ENCODE data around the gene WASHC2C.
"Not testable (repeated sequence)": the region's sequence is repeated elsewhere in the genome, so short reads cannot be mapped to it uniquely, and the experiment has no call there.

WASHC2C gene, protein sequence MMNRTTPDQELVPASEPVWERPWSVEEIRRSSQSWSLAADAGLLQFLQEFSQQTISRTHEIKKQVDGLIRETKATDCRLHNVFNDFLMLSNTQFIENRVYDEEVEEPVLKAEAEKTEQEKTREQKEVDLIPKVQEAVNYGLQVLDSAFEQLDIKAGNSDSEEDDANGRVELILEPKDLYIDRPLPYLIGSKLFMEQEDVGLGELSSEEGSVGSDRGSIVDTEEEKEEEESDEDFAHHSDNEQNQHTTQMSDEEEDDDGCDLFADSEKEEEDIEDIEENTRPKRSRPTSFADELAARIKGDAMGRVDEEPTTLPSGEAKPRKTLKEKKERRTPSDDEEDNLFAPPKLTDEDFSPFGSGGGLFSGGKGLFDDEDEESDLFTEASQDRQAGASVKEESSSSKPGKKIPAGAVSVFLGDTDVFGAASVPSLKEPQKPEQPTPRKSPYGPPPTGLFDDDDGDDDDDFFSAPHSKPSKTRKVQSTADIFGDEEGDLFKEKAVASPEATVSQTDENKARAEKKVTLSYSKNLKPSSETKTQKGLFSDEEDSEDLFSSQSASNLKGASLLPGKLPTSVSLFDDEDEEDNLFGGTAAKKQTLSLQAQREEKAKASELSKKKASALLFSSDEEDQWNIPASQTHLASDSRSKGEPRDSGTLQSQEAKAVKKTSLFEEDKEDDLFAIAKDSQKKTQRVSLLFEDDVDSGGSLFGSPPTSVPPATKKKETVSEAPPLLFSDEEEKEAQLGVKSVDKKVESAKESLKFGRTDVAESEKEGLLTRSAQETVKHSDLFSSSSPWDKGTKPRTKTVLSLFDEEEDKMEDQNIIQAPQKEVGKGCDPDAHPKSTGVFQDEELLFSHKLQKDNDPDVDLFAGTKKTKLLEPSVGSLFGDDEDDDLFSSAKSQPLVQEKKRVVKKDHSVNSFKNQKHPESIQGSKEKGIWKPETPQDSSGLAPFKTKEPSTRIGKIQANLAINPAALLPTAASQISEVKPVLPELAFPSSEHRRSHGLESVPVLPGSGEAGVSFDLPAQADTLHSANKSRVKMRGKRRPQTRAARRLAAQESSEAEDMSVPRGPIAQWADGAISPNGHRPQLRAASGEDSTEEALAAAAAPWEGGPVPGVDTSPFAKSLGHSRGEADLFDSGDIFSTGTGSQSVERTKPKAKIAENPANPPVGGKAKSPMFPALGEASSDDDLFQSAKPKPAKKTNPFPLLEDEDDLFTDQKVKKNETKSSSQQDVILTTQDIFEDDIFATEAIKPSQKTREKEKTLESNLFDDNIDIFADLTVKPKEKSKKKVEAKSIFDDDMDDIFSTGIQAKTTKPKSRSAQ (N-terminal part only)

DNA sequence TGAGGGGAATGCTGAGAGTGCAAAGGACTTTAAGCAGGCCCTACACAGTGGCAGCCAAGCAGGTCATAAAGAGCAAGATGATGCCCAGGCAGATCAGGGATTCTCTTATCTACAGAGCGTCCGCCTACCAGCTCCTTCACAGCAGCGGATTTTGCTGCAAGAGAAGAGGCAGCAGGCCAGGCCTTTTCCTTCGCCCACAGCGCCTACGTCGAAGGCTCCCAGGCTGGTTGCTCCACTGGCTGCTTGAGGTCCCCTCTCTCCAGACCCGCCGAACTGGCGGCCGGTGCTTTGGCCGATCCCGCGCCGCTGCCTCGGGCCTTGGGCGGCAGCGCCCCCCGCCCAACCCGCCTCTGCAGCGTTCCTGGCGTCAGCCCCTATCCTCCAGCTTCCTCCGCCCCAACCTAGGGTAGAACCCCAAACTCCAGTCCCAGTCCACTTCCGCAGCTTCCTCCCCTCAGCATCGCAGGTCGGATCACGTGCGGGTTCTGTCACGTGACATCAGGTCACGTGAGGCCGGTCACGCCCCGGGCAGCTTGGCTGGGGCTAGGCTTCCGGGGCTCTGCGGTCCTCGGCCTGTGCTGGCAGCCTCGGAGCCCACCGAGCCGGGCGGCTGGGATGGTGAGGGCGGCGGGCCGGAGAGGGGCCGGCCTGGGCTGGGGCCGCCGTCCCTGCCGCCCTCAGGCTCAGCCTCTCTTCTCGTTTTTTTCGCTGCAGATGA is at the start of gene WASHC2C:
WASHC2C (plus strand) TSS at position 564 of the 718 bp plus-strand sequence; CDS start at position 616, 52 bp downstream.
- peak; percentile 82 to 95 for DNase-seq (ENCODE audit: extremely low read depth in 1 of 2, low read depth in 1 of 2)

DNA sequence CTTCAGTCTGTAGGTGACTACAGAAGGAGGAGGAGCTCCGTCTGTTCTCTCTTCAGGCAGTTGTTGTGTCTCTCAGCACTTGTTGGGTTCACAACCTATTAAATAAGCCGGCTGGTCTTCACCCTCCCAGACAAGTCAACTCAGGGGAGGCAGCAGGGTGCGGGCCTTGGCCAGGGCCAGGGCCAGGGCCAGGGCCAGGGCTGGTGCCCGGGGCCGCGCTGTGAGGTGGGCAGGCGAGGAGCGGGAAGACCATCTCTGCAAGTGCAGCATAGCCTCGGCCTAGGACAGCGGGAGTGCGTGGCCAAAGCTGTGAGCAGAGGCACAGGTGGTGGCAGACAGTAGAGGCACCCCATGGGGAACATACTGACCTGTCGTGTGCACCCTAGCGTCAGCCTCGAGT is 48.6 kb upstream of the WASHC2C start:
- not testable (repeated sequence) for DNase-seq (ENCODE audit: extremely low read depth in 1 of 2, low read depth in 1 of 2)

DNA sequence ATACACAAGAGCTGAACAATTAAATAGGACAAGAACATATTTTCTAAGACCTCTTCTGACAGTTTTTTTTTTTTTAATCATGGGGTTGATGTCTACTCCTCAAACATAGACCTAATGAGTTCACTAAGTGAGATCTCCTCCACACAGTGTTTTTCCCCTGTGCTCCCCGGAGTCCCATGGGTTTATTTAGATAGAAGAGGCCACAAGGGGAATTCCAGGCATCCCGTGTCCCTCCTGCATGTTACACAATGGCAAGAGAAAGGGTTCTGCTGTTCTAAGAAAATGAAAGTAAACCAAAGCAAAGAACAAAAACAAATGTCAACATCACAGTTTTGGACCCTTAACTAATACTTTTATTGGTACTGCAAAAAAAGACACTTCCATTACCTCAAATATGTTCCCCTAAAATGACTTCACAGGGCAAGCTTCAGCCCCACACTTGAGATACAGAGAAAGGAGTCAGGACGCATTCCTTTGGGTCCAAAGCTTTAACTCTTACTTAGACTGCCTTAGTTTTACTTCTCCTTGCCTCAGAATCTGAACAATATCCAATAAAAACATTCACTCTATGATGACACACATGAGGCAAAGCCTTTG is 16.8 kb upstream of the WASHC2C start:
- not testable (repeated sequence) for DNase-seq (ENCODE audit: extremely low read depth in 1 of 2, low read depth in 1 of 2)

DNA sequence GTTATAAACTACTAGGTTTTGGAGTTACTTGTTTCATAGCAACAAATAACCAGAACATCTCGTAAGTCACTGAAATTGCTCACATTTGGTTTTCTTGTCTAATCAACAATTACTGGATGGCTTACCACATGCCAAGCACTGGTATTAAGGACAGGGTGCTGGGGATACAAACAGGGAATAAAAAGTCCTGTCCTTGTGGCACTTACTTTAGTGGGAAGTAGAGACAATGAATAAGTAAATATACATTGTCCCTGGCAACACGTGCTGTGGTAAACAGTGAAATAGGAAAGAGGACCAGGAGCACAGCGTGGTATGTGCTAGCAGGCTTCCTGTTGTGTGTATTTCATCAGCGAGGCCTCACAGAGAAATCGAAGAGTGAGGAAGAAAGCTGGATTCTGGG is 15.8 kb upstream of the WASHC2C start:
- not testable (repeated sequence) for DNase-seq (ENCODE audit: extremely low read depth in 1 of 2, low read depth in 1 of 2)

DNA sequence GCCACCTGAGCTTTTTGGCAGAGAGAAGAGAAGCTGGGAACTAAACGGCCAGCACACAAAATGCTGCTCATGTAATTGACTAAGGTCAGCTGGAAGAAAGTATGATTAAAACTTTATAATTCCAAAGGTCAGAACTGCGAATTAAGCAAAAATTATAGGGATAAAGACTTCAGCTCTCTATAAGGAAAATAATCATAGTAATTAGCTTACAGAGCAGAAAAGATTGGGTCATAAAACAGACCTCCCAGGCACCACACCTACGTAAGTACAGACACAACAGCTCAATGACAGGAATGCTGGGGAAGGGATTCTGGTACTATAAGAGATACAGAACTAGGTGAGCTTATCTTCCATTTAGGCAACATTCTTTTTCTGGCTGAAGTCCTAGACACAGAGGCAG is 10.0 kb upstream of the WASHC2C start:
- not testable (repeated sequence) for DNase-seq (ENCODE audit: extremely low read depth in 1 of 2, low read depth in 1 of 2)

DNA sequence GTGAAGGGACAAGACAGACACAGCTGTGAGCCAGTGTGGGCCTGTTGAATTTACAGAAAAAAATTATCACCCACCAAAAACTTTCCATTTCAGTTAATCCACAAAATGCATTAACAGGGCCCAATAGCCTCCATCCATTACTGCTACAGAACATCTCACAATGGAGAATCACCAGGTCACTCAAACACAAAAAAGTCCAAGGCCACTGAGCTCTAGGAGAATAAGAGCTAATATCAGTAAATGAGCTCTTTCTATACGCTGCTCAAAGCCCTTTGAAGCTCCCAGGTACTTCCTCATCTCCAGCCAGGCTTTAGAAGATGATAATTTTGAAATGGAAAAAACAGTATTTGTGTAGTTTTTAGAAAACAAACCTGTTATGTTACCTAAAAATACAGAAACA is 9.4 kb upstream of the WASHC2C start:
- not testable (repeated sequence) for DNase-seq (ENCODE audit: extremely low read depth in 1 of 2, low read depth in 1 of 2)

DNA sequence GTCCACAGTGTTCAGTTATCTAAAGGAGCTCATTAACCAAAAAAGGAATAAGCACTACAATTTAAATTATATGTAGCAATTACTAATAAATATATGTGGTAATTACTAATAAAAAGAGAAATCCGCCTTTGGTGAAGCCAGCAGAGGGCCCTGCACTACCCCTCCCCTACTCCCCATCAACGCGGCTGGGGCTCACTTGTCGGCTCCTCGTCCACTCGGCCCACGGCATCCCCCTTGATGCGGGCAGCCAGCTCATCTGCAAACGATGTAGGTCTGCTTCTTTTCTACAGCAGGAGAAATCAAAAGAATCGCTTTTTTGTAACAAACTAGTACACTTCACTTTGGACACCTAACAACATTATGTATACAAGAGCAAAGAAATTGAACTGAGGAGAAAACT is 5.6 kb upstream of the WASHC2C start:
- not testable (repeated sequence) for DNase-seq (ENCODE audit: extremely low read depth in 1 of 2, low read depth in 1 of 2)

DNA sequence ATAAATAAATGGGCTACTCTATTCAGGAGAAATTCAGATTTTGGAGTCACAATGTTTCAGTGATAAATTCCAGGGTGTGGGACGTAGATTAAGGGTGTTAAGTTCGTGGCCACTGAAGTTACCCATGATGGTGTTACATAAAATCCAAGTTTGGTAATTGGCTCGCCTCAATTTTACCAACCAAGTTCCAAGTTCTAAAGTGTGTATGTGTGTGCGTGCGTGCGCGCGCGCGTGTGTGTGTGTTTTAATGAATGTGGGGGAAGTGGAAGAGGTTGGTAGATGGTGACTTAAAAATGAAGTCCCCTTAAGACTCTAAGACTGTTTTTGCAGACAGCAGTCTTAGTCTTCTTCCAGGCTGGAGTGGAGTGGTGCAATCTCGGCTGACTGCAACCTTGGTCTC is 3.2 kb upstream of the WASHC2C start:
- DNase-seq (ENCODE audit: extremely low read depth in 1 of 2, low read depth in 1 of 2) = not testable (repeated sequence)

DNA sequence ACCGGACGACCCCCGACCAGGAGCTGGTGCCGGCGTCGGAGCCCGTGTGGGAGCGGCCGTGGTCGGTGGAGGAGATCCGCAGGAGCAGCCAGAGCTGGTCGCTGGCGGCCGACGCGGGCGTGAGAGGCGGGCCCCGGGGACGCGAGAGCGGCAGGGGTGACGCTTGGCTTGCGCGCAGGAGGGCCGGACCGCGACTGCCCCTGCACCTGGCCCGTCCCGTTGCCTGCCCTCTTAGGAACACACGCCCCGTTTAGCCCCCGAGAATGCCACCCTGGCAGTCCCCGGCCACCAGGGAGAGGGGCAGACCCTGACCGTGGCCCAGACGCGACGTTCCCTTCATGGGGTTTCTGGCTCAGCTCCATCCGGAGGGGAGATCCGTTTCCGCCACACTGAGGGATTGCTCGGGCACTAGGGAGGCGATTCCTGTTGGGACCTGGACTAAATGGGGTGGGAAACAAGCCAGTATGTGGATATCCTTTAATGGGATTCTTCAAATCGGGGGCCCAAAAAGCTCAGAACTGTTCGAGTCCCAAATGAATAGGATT is 427 bp downstream of the WASHC2C start:
- DNase-seq (ENCODE audit: extremely low read depth in 1 of 2, low read depth in 1 of 2) = not testable (repeated sequence)

DNA sequence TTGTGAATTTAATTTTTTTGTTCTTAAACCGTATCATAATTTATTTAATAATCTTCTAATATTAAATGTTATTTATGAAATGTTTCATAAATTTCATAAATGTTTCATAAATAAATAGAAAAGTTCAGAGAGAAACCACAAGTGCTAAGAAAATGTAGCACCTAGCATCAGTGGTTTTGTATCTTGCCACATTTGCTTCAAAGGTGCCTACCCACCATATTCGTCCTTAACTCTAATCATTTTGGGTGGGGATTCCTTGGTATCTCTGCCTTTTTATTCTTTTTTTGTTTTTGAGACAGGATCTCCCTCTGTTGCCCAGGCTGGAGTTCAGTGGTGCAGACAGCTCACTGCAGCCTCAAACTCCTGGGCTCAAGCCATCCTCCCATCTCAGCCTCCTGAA is 7.4 kb downstream of the WASHC2C start:
- not testable (repeated sequence) for DNase-seq (ENCODE audit: extremely low read depth in 1 of 2, low read depth in 1 of 2)

DNA sequence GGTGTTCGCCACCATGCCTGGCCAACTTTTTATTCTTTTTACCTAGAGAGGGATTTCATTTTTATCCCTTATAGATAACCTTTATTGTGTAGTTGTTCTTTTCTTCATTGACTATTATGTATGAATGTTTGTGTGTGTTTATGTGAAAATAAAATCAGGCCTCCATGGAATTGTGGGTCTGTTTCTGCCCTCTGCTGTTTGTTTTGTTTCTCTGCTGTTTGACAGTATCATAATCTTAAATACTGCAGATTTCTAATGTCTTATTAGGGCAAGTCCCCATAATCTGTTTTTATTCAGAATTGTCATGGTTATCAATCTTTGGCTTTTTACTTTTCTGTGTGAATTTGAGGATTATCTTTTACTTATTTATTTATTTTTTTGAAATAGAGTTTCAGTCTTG is 7.8 kb downstream of the WASHC2C start:
- not testable (repeated sequence) for DNase-seq (ENCODE audit: extremely low read depth in 1 of 2, low read depth in 1 of 2)

DNA sequence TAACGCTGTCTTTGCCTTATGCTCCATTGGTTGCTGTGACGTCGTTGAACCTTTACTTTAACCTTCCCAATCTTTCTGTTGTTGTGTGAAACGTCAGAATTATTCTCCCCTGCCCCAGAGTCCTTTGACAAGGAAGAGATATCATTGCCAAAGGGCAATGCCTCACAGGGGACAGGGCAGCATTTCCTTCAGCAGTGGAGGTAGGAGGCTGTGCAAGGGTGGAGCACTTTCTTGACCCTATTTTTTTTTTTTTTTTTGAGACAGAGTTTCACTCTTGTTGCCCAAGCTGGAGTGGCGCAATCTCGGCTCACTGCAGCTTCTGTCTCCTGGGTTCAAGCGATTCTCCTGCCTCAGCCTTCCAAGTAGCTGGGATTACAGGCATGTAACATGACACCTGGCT is 14.5 kb downstream of the WASHC2C start:
- DNase-seq (ENCODE audit: extremely low read depth in 1 of 2, low read depth in 1 of 2) = not testable (repeated sequence)

DNA sequence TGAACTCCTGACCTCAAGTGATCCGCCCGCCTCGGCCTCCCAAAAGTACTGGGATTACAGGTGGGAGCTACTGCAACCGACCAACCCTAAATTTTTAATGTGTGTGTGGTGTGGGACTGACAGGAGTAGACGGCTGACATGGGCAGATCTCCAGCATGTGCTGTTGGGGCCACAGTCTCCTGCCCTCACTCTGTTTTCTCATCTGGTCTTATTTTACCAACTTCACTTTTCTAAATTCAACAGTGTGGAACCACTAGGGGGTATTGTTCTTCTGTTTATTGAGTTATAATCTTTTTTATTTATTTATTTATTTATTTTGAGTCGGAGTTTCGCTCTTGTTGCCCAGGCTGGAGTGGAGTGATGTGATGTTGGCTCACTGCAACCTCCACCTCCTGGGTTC is 14.9 kb downstream of the WASHC2C start:
- DNase-seq (ENCODE audit: extremely low read depth in 1 of 2, low read depth in 1 of 2) = not testable (repeated sequence)

DNA sequence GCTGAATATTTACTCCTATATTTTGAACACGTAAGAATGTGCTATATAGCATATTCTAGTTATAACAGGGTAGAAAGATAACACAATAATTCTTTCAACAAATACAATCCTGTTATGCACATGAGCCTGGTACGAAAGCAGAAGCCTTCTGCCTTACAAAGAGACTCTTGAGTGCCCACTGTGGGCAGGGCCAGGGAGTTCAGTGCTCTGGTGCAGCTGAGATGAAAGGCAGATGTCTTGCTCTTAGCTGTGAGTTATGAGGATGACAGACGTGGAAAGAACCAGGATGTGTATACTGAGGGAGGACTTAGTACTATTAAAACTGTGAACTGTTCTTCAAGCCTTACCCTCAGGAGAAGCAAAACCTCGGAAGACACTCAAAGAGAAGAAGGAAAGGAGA is 24.1 kb downstream of the WASHC2C start:
- DNase-seq (ENCODE audit: extremely low read depth in 1 of 2, low read depth in 1 of 2) = not testable (repeated sequence)

DNA sequence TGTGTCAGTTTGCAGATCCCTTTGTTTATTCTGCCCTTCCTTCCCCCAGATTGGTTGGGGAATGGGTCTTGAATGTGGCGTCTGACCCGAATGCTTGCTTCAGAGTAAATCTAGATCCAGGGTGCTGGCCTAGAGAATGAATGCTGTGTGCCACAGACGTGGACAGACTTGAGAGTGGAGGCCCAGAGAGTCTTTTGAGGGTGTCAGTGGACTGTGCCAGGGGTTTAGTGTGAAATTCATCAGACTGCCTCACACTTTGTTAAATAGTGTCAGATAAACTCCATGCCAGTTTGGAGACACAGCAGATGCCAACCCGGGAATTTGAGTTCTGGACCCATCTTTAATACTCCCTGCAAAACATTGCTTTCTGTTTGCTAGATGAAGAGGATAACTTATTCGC is 25.1 kb downstream of the WASHC2C start:
- DNase-seq (ENCODE audit: extremely low read depth in 1 of 2, low read depth in 1 of 2) = not testable (repeated sequence)

DNA sequence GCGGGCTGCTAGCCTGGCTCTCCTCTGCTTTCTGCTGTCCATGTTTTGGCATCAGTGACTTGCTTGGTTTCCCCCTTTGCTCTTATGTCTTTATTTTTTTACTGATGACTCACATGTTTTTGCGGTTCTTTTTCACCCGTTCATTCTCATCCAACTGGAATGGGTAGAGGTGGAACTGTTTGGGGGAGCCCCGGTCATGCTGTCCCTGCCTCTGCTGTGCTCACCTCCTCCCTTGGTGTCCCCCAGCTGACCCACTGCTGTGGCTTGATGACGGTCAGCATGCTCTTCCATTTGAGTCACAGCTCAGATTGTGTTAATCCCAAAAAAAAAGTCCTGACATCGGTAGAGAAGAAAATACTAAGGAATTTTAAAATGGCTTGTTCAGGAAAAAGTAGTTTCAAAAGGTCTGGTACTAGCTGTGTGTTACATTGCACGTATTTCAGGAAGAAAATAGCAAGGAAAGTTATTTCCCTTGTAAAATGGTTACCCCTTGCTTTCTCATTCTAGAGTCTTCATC is 27.0 kb downstream of the WASHC2C start:
- not testable (repeated sequence) for DNase-seq (ENCODE audit: extremely low read depth in 1 of 2, low read depth in 1 of 2)

DNA sequence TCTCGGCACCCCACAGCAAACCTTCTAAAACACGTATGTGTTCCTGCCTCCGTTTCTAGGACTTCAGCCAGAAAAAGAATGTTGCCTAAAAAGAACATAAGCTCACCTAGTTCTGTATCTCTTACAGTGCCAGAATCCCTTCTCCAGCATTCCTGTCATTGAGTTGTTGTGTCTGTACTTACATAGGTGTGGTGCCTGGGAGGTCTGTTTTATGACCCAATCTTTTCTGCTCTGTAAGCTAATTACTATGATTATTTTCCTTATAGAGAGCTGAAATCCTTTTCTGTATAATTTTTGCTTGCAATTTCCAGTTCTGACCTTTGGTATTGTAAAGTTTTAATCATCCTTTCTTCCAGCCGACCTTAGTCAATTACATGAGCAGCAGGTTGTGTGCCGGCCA is 28.0 kb downstream of the WASHC2C start:
- DNase-seq (ENCODE audit: extremely low read depth in 1 of 2, low read depth in 1 of 2) = not testable (repeated sequence)

DNA sequence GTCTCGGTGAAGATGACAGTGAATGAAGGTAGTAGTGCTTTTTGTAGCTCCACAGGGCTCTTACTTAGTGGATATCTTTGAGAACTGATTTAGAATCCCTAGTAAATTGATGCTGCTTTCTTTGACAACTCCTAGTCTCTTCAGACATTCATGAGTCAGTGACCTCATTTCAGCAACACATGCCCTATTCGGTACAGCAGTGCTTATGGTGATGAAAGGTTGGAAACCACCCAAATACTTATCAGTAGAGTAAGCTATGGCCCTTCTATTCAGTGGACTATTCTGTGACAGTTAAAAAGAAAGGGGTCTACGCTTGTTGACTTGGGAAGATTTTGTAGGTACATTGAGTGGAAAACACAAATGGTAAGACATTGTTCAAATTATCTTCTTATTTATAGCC is 29.0 kb downstream of the WASHC2C start:
- DNase-seq (ENCODE audit: extremely low read depth in 1 of 2, low read depth in 1 of 2) = not testable (repeated sequence)

Data from stimulated activated CD8-positive, alpha-beta memory T cell treated with anti-CD3 and anti-CD28 coated beads, Interleukin-7, amount 100 ng/mL, for 48 hours (primary cell).